Measurements from ENCODE around the gene TP53AIP1. TPM values are rescaled to one million over a fixed set of nuclear protein-coding genes. Genes with fewer than 3 reads are reported as not detected.
A peak's percentile ranks its signal among the peaks of the same experiment; 100 is the strongest.

TP53AIP1 gene
- total and polyA plus RNA-seq, 7 donors = 0.16 to 0.55 TPM; not detected in 5

DNA sequence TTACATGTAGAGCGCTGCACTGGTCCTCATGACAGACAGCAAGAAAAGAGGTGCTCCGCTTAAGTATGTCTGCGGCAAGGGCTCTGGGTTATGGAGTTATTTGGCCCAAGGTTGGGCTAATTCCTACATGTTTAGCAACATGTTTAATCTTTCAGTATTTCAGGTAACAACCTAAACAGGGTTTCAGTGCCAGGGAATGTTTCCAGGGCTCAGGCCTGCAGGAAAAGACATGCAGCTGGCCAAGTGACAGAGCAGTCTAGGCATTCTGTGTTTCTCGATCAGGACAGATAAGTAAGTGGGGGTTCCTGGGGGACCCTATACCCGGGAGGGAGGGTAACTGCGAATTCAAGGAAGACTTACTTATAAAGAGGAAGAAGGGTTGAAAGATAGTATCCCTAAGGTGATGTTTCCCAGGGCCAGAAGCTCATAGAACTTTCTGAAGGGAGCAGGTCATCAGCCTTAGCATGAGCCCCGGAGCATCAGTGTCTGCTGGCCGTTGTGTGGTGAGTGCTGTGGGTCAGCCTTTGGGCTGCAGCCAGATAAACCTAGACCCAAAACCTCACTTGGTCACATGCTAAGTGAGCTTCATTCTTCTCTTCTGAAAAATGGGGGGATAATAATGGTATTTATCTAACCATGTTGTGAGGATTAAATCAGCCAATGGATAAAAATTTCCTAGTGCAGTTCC lies 33.1 kb downstream of the TP53AIP1 start:
- Histone ChIP-seq H3K9me3 (no peaks in the 10 kb centered on the region), H3K36me3 (no peaks in the 10 kb centered on the region), H3K27me3 (peaks cover 0 to 45% (median 0%) of the 10 kb centered on the region in 3 donors), H3K4me1 (peaks cover 0 to 20% (median 17%) of the 10 kb centered on the region in 4 donors), H3K4me3 (no peak overlapping the region), H3K27ac (no peak overlapping the region)
- WGBS, 2 donors = 80 to 91% methylated on average over 8 of the region's 8 CpGs
- TF ChIP-seq EP300 (IDR thresholded peaks at IDR 0.05) = no peak
- no peak for TF ChIP-seq CTCF (IDR thresholded peaks at IDR 0.05)
- no peak for TF ChIP-seq POLR2A (IDR thresholded peaks at IDR 0.05)
- no peak for TF ChIP-seq POLR2AphosphoS5 (IDR thresholded peaks at IDR 0.05)
- DNase-seq = no peak
- intact Hi-C loops (cut with DNase I) = no loop called here

GRCh38 chr11:128908391-128909246 lies 34.1 kb downstream of the TP53AIP1 start:
- peak; percentile 79 for DNase-seq
- Histone ChIP-seq H3K36me3 (no peaks in the 10 kb centered on the region), H3K9me3 (no peaks in the 10 kb centered on the region), H3K27ac (peak overlapping the region in 1 of 4 donors; percentile 46), H3K27me3 (peaks cover 0 to 45% (median 0%) of the 10 kb centered on the region in 3 donors), H3K4me1 (peaks cover 0 to 21% (median 17%) of the 10 kb centered on the region in 4 donors), H3K4me3 (no peak overlapping the region)
- 27 to 30% methylated on average over 12 of the region's 12 CpGs for WGBS, 2 donors
- TF ChIP-seq POLR2AphosphoS5 (IDR thresholded peaks at IDR 0.05) (peak in 1 of 4 donors; percentile 15), CTCF (IDR thresholded peaks at IDR 0.05) (no peak), POLR2A (IDR thresholded peaks at IDR 0.05) (no peak)
- intact Hi-C loops (cut with DNase I) = no loop called here

DNA sequence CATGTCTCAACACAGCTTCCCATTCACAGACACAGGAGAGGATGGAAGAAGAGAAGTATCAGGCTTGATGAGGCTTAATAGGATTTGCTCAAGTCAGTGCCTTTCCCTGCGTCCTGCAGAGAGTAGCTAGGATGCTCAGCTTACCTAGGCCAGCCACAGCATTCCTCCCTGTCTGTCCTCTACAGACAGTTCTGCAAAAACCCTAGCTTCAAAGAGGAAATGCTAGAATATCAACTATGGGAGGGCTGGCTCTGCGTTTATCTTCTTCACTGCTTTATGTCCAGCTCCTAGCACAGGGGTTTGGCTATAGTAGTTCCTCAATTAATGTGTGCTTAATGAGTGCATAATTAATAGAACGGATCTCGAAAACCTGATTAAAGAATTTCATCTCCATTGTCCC lies 35.1 kb downstream of the TP53AIP1 start:
- Histone ChIP-seq H3K36me3 (no peaks in the 10 kb centered on the region), H3K9me3 (no peaks in the 10 kb centered on the region), H3K27me3 (peaks cover 0 to 45% (median 0%) of the 10 kb centered on the region in 3 donors), H3K27ac (peak overlapping the region in 1 of 4 donors; percentile 46), H3K4me1 (peaks cover 0 to 21% (median 17%) of the 10 kb centered on the region in 4 donors), H3K4me3 (no peak overlapping the region)
- WGBS, 2 donors = 86 to 91% methylated on average over 4 of the region's 4 CpGs
- no peak for TF ChIP-seq CTCF (IDR thresholded peaks at IDR 0.05)
- TF ChIP-seq POLR2A (IDR thresholded peaks at IDR 0.05) = no peak
- no peak for TF ChIP-seq POLR2AphosphoS5 (IDR thresholded peaks at IDR 0.05)
- TF ChIP-seq EP300 (IDR thresholded peaks at IDR 0.05) = no peak
- intact Hi-C loops (cut with DNase I) = no loop called here
- DNase-seq = no peak

DNA sequence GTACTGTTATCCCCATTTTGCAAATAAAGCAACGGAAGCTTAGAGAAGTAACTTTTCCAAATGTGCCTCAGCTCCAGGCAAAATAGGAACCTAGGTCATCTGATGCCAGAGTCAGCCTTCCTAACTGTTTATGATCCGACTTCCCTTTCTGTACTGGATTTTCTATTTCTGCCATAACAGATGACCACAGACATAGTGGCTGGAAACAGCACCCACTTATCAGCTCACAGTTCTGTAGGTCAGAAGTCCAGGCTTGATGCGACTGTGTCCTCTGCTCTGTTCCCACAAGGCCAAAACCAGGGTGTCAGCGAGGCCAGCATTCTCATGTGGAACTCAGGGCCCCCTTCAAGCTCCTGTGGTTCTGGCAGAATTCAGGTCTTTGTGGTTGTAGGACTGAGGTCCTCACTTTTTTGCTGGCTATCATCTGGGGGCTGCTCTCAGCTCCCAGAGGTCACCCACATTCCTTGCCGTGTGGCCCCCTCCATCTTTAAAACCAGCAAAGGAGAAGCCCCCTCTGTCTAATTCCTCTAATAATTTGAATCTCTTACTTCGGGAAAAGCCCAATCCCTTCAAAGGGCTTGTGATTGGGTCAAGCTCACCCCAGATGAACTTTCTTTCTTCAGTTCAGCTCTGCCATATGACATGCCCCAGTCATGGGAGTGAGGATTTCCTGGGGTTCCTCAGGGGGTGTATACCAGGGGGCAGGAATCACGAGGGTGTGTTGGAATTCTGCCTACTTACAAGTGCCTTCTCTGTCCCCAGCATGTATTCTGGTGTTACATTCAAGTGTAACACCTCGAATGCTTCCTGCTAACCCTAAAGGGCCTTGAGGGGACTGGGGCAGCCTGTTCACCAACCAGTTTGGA lies 36.3 kb downstream of the TP53AIP1 start:
- Histone ChIP-seq H3K36me3 (no peaks in the 10 kb centered on the region), H3K27me3 (peaks cover 0 to 39% (median 0%) of the 10 kb centered on the region in 3 donors), H3K4me3 (peak overlapping the region; percentile 32 to 61 (median 55)), H3K27ac (peak overlapping the region in 3 of 4 donors; percentile 34 to 65 (median 65)), H3K4me1 (peaks cover 0 to 21% (median 17%) of the 10 kb centered on the region in 4 donors), H3K9me3 (no peaks in the 10 kb centered on the region)
- TF ChIP-seq CTCF (IDR thresholded peaks at IDR 0.05) (no peak), EP300 (IDR thresholded peaks at IDR 0.05) (no peak)
- 59 to 79% methylated on average over 8 of the region's 8 CpGs for WGBS, 2 donors
- DNase-seq = no peak
- intact Hi-C loops (cut with DNase I) = no loop called here

All from sigmoid colon (tissue), 7 donors.